GM19397 (cell line): ENCODE data around the gene CCDC51.

Experiments used
- ATAC-seq: cut with Tn5 transposase; IDR thresholded peaks from one replicate; pipeline ENCODE4 v1.9.1; 2021; ENCODE audit warnings: mild to moderate bottlenecking, moderate library complexity; ENCODE audit not compliant: unreplicated experiment

Gene CCDC51

GRCh38 chr3:48435223-48435595, 4.7 kb downstream of the CCDC51 start:
- no peak for ATAC-seq

- no peak for ATAC-seq
Observed at GRCh38 chr3:48434591-48435222, 5.2 kb downstream of the CCDC51 start.

GRCh38 chr3:48433472-48434118, 6.3 kb downstream of the CCDC51 start:
- ATAC-seq = no peak

- no peak for ATAC-seq
Observed at GRCh38 chr3:48432411-48433371, 7.2 kb downstream of the CCDC51 start.

- no peak for ATAC-seq
Observed at GRCh38 chr3:48431224-48432029, 8.5 kb downstream of the CCDC51 start.

- ATAC-seq = no peak
Observed at GRCh38 chr3:48430708-48431101, 9.2 kb downstream of the CCDC51 start.

- peak; percentile 7 for ATAC-seq
Observed at GRCh38 chr3:48429960-48430707, 9.8 kb downstream of the CCDC51 start, which contains the start of gene PLXNB1. Gene PLXNB1 (minus strand): TSS chr3:48430086. CDS start chr3:48424611, 5,475 bp downstream.

GRCh38 chr3:48429317-48429959, 10.5 kb downstream of the CCDC51 start:
- ATAC-seq = peak; percentile 45

GRCh38 chr3:48428572-48429316, 11.2 kb downstream of the CCDC51 start:
- ATAC-seq = peak; percentile 34

GRCh38 chr3:48428088-48428571, 11.8 kb downstream of the CCDC51 start:
- no peak for ATAC-seq

GRCh38 chr3:48427630-48427962, 12.3 kb downstream of the CCDC51 start:
- no peak for ATAC-seq

GRCh38 chr3:48426944-48427629, 12.8 kb downstream of the CCDC51 start:
- ATAC-seq = no peak

- ATAC-seq = no peak
Observed at GRCh38 chr3:48426401-48426909, 13.5 kb downstream of the CCDC51 start.

GRCh38 chr3:48425281-48425812, 14.6 kb downstream of the CCDC51 start:
- no peak for ATAC-seq

- ATAC-seq = no peak
Observed at GRCh38 chr3:48423883-48424695, 15.8 kb downstream of the CCDC51 start.

GRCh38 chr3:48423241-48423882, 16.6 kb downstream of the CCDC51 start:
- no peak for ATAC-seq
